ENCODE measurements around the gene MAP7D2.
A peak's percentile ranks its signal among the peaks of the same experiment; 100 is the strongest.

MAP7D2 gene

GRCh38 chrX:20053537-20053936, 63.2 kb downstream of the MAP7D2 start:
- H3K4me3 ChIP-seq (ENCODE audit: low read length) = no peak overlapping the region
- DNase-seq (ENCODE audit: low read depth) = no peak
- no peak for TF ChIP-seq CTCF (IDR thresholded peaks at IDR 0.05; ENCODE audit: insufficient read depth, low read depth, low read length, missing control alignments)

- peak; percentile 62 for DNase-seq (ENCODE audit: low read depth)
- no peak for TF ChIP-seq CTCF (IDR thresholded peaks at IDR 0.05; ENCODE audit: insufficient read depth, low read depth, low read length, missing control alignments)
- no peak overlapping the region for H3K4me3 ChIP-seq (ENCODE audit: low read length)
Observed at GRCh38 chrX:20046864-20047263, 69.8 kb downstream of the MAP7D2 start.

GRCh38 chrX:20046223-20046622, 70.5 kb downstream of the MAP7D2 start:
- TF ChIP-seq CTCF (IDR thresholded peaks at IDR 0.05; ENCODE audit: insufficient read depth, low read depth, low read length, missing control alignments) = no peak
- DNase-seq (ENCODE audit: low read depth) = no peak
- no peak overlapping the region for H3K4me3 ChIP-seq (ENCODE audit: low read length)

GRCh38 chrX:20042221-20042620, 74.5 kb downstream of the MAP7D2 start:
- peak; percentile 4 for DNase-seq (ENCODE audit: low read depth)
- TF ChIP-seq CTCF (IDR thresholded peaks at IDR 0.05; ENCODE audit: insufficient read depth, low read depth, low read length, missing control alignments) = no peak
- no peak overlapping the region for H3K4me3 ChIP-seq (ENCODE audit: low read length)

- TF ChIP-seq CTCF (IDR thresholded peaks at IDR 0.05; ENCODE audit: insufficient read depth, low read depth, low read length, missing control alignments) = no peak
- peak; percentile 61 for DNase-seq (ENCODE audit: low read depth)
- H3K4me3 ChIP-seq (ENCODE audit: low read length) = no peak overlapping the region
Observed at GRCh38 chrX:20038966-20039365, 77.7 kb downstream of the MAP7D2 start.

GRCh38 chrX:20037186-20037585, 79.5 kb downstream of the MAP7D2 start:
- no peak overlapping the region for H3K4me3 ChIP-seq (ENCODE audit: low read length)
- TF ChIP-seq CTCF (IDR thresholded peaks at IDR 0.05; ENCODE audit: insufficient read depth, low read depth, low read length, missing control alignments) = no peak
- no peak for DNase-seq (ENCODE audit: low read depth)

GRCh38 chrX:20032201-20032600, 84.5 kb downstream of the MAP7D2 start:
- TF ChIP-seq CTCF (IDR thresholded peaks at IDR 0.05; ENCODE audit: insufficient read depth, low read depth, low read length, missing control alignments) = no peak
- no peak for DNase-seq (ENCODE audit: low read depth)
- no peak overlapping the region for H3K4me3 ChIP-seq (ENCODE audit: low read length)

Measured in epithelial cell of esophagus (primary cell).